Frontal cortex (tissue), 4 donors: Measurements from ENCODE around the gene DACH1. TPM values are rescaled to one million over a fixed set of nuclear protein-coding genes. Genes with fewer than 3 reads are reported as not detected.

Experiments used
- DNase-seq, 2 donors: peaks; one replicate each; pipeline ENCODE4 v3.0.0; 2012; ENCODE audit warnings: low spot score in 2 of 2
- FAIRE-seq: peaks from 2 replicates; lab custom pipeline; 2012; peaks lifted over from hg19 to GRCh38; lab: Jason Lieb, UNC
- total RNA-seq: library from RNA; depleted of rRNA; stranded (reverse); fragments of >200 nt; gene quantifications from one replicate; pipeline ENCODE4 v1.2.3, GENCODE V29; 2014
- donor health status: control.
- donor health status: control.
- donor health status: control.

The DACH1 gene
- total RNA-seq, 1 donor from 2014 or later, result 14.7 TPM

DNA sequence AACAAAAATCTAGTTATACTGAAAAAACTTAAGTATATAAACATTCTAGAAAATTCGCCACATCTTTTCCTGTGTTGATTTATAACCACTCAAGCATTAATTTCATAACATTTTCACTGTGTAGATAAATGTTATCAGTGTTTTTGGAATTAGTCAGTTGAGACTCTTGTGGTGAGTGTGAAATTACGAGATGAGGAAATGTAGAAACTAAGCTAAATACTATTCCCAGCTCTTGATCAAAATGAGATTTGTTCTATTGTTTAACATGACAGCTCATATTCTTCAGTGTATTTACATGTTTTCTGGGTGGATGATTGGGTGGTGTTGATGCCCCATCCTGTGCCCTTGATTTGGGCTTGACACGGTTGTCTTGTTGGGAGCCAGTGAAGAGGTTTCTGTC lies 406.8 kb downstream of the DACH1 start:
- no peak for FAIRE-seq
- DNase-seq, result no peak

DNA sequence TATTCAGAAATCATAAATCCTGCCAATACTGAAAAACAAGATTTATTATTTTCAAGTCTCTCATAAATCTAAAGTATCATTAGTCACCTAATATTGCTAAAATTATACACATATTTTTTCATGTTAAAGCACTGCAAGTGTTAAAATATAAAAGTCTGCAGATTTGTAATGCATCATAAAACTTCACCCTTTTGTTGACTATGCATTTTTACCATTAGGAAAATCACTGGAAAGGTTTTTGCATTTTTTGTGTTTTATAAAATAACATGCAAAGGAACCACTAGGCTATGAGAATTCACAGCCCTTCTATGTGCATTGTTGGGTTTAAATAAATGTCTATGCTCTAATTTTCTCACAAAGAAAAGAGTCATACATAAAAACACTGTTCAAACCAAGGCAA lies 407.3 kb downstream of the DACH1 start:
- DNase-seq (no peak), FAIRE-seq (no peak)

DNA sequence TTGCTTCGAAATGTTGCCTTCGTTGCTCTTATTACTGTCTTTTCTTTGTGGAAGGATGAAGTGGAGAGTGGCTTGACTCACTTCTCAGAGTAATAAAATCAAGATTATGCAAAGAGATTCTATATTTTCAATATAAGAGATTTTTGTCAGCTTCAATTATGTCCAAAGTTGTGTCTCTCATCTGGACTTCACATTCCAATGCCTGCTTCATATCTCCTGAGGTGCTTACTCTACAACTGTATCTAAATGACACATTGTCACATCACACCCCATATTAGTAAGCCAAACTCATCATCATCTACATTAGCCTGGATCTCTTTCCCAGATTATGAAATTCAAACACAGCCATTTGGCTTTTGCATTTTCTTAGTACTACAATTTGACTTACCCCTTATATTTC lies 409.4 kb downstream of the DACH1 start:
- no peak for FAIRE-seq
- no peak for DNase-seq

DNA sequence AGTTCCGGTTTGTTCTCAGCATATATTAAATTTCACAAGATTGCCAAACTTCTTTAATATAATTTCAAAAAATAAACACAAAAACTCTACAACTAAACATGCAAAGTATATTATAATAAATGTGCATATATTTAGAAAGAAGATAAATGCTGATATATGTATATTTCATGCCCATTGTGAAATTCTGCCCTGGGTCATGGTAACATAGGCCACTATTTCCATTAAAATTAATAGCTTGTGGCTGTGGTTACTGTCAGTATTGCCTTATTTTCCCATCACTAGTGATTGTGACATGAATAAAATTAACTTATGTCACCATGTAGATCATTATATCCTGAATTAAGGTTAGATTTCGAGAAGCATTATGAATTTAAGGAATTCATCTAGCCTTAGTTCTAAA lies 410.9 kb downstream of the DACH1 start:
- DNase-seq, result no peak
- no peak for FAIRE-seq

DNA sequence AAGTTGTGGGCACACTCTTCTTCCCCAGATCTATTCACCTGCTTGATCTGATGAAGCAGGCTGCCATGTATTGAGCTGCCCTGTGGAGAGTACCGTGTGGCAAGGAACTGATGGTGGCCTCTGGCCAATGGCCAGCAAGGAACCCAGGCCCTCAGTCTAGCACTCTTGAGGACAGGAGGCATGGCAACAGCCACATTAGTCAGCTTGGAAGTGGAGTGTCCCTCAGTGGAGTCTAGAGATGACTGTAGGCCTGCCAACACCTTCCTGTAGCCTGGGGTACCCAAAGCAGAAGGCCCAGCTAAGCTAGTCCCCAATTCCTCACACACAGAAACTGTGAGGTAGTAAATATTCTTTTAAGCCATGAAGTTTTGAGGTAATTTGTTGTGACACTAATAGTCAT lies 412.5 kb downstream of the DACH1 start:
- FAIRE-seq (no peak), DNase-seq (no peak)

DNA sequence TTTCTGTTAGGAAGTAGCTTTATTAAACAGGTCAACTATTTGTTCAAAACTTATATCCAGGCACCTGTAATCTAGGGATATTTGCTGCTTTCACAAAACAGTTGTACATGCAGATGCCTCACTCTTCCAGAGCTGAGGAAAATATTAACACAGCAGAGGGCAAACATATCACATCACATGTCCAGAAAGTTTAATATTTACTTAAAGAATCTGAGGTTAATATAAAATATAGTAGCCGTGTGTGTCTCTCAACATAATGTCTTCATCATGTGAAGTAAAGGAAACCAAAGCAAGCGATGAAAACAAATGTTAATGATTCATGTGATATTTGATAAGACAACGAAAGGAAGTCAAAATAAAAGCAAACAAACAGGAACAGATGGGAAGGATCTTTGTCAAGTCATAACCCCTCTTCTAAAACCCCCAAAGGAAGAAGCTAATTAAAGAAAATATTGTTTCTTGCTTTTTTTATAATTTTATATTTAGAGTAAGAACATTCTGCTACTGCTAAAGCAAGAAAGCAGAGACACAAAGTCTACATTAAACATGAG lies 418.8 kb downstream of the DACH1 start:
- DNase-seq (no peak), FAIRE-seq (no peak)

DNA sequence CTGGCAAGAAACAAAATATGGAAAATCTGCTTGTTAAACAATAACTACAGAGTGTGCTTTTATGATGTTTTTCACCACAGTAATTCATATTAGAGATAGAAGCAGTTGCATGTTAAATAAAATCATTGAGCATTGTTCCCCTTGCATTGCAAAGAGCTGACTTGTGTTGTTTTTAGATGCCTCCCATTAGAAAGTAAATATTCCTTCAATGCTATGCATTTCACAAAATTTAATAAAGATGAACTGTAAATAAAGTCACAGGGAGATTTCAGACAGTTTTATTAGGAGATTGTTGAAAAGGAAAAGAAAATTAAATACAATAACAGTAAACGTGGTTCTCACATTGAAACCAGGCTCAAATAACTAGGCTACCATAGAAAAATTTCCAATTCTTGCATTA lies 429.3 kb downstream of the DACH1 start:
- DNase-seq, result no peak
- FAIRE-seq, result no peak

DNA sequence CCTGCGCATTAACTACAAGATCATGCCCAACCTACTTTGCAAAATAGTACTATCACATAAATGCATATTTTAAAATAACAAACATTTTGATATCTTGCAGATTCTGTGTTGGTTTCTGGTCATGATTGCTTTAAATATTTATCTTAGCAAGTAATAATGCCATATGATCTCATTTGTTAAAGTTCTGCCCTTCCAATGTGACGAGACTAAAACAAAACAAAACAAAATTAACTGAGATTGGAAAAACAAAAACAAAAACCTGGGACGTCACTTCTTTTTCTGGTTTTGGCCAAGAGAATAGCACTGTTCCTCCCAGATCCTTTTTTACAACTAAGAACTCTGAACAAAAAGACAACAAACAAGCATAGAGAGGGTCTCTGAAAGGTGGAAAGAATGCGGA lies 436.3 kb downstream of the DACH1 start:
- no peak for FAIRE-seq
- DNase-seq, result no peak

DNA sequence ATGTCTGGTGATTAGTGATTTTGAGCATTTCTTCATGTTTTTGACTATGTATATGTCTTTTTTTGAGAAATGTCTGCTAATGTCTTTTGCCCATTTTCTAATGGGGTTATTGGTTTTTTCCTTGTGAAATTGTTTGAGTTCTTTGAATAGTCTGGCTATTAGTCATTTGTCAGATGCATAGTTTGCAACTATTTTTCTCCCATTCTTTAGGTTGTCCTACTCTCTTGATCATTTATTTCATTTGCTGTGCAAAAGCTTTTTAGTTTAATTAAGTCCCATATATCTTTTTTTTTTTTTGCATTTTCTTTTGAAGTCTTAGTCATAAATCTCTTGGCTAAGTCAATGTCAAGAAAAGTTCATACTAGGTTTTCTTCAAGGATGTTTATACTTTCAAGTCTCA lies 449.8 kb downstream of the DACH1 start:
- no peak for DNase-seq
- no peak for FAIRE-seq

DNA sequence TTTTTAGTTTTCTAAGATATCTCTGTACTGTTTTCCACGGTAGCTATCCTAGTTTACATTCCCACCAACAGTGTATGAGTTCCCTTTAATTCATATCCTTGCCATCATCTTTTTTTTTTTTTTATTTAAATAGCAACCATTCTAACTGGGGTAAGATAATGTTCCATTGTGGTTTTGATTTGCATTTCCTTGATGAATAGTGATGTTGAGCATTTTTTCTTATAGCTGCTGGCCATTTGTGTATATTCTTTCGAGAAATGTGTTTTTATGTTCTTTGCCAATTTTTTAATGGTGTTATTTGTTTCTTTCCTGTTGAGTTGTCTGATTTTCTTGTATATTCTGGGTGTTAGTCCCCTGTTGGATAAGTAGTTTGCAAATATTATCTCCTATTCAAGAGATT lies 454.8 kb downstream of the DACH1 start:
- FAIRE-seq, result no peak

DNA sequence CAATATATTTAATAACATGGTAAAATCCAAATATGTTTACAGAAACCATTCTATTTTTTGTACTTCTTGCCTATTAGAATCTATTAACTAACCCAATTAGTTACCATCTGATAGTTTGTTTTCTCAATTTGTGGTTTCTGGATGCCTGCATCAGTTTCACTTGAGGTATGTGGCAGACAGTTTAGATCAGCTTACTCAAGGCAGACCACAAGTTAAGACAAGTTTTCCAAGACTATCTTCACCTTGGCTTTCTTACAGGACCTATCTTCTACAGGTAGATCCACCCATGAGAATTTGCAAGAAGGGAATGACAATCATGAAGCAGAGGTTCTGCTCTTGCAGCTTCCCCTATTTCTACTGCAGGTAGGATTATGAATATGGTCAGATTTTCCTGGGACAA lies 458.6 kb downstream of the DACH1 start:
- FAIRE-seq (no peak), DNase-seq (no peak)

More for the DNA sequence above, 454.8 kb downstream of the DACH1 start:
- DNase-seq, result no peak

DNA sequence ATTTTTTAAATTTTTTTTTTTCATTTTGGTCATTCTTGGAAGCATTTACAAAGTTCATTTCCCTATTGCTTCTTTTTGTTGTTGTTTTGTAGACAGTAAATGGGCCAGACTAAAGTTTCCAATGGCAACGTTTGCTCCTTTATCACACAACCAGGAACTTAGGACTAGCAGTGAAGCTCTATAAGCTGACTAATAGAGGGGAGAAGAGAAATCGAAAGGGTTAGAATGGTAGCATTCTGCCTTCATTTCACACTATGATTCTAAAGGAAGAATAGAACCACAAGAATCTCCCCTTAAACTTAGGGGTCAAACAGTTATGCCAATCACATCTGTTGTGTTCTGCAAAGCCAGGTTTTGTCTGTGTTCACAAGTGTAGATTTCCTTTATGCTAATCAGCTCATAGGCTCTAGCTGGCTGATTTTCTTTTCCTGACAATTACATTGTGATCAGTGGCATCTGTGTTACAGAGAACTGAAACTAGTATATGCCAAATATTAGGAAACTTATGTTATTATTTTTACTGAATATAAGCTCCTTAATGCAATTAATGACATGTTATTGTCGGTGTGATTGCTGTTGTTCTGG lies 467.3 kb downstream of the DACH1 start:
- DNase-seq, result no peak

DNA sequence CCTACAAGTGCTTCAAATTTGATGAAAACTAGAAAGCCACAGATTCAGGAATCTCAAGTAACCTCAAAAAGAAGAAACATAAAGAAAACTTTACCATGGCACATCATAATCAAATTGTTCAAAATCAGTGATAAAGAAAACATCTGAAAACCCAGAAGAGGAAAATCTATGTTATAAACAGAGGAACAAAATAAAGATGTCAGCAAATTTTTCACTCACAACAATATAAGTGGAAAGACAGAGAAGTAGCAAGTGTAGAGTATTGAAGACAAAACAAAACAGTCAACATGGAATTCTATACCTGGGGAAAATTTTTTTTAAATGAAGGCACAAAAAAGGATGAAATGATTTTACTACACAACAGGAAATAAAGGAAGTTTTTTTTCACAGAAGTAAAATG lies 470.9 kb downstream of the DACH1 start:
- DNase-seq, result no peak
- FAIRE-seq, result no peak

More for the DNA sequence above, 467.3 kb downstream of the DACH1 start:
- no peak for FAIRE-seq

DNA sequence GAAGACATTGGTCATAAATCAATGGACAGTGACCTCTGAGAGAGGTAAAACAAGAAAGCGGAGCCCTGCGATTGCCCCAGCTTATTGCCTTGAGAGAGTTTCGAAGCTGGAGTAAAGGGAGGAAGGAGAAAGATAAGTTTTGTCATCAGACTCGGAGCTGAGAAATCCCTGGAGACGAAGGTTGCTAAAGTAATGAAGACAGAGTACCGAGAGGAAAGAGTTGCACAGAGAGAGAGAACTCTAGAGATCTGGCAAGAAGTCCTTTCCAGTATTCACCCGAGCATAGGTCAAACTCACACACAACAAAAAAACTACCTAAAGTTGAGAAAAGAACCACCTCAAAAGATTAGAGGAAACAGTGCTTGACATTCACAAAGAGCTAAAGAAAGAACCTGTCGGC lies 472.0 kb downstream of the DACH1 start:
- no peak for FAIRE-seq
- DNase-seq, result no peak

DNA sequence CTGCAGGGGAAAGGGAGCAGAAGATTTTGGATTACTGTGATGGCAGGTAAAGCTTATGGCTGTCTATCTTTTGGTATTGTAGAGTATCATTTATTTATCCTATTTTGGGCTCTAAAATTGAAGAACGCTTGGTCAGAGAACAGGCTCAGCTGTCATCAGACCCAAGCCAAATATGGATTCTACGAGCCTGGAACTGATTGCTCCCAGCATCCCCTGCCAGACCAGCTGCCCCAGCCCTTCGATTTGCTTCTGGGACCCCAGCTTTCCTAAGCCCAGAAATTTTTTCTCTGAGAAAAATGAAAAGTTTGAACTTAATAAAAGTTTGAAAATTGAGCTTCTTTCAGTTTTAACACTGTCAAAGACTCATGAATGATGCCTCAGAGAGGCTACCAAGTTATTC lies 472.8 kb downstream of the DACH1 start:
- FAIRE-seq (no peak), DNase-seq (no peak)
